Measurements from ENCODE around the gene SLC25A2.
"Not testable (repeated sequence)": the region's sequence is repeated elsewhere in the genome, so short reads cannot be mapped to it uniquely, and the experiment has no call there.

Gene SLC25A2

DNA sequence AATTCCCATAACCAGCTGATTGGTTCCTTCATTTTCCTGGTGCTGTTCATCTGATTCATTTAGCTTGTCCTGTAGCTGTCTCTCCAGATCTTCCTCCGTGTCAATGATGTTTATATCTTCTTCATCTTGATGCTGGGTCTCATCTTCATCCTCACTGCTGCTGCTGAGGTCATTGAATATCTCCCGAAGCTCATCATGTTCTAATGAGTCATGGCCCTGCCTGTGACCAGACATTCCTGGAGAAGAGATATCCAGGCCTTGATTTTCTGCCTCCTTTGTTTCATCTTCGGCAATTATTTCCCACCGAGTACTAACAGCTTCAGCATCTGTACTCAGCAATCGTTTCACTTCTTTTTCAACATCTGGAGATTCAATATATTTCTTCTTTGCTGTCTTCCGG is 15.4 kb upstream of the SLC25A2 start:
- Histone ChIP-seq H3K4me3 (ENCODE audit: low read depth, low read length) (no peak overlapping the region), H3K27me3 (ENCODE audit: insufficient read depth, low read depth, severe bottlenecking) (no peaks in the 10 kb centered on the region), H3K9me3 (ENCODE audit: severe bottlenecking) (peaks cover 29% of the 10 kb centered on the region), H3K27ac (no peak overlapping the region), H3K36me3 (peaks cover 39% of the 10 kb centered on the region)
- no peak for DNase-seq
- TF ChIP-seq CTCF (IDR thresholded peaks at IDR 0.05; ENCODE audit: low read depth, low read length), result no peak

DNA sequence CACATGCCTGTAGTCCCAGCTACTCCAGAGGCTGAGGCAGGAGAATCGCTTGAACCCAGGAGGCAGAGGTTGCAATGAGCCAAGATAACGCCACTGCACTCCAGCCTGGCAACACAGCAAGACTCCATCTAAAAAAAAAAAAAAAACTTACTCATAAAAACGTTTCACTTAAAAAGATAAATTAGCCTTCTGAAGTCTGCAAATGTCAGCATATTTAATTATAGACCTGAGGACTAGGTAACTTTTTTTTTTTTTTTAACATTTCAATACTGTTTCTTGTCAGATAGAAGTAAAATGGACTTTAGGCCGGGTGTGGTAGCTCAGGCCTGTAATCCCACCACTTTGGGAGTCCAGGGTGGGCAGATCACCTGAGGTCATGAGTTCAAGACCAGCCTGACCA is 13.1 kb upstream of the SLC25A2 start:
- H3K27ac ChIP-seq; H3K27me3 ChIP-seq (ENCODE audit: insufficient read depth, low read depth, severe bottlenecking); DNase-seq; H3K4me3 ChIP-seq (ENCODE audit: low read depth, low read length): not testable (repeated sequence)
- Histone ChIP-seq H3K36me3 (peaks cover 39% of the 10 kb centered on the region), H3K9me3 (ENCODE audit: severe bottlenecking) (peaks cover 29% of the 10 kb centered on the region)

DNA sequence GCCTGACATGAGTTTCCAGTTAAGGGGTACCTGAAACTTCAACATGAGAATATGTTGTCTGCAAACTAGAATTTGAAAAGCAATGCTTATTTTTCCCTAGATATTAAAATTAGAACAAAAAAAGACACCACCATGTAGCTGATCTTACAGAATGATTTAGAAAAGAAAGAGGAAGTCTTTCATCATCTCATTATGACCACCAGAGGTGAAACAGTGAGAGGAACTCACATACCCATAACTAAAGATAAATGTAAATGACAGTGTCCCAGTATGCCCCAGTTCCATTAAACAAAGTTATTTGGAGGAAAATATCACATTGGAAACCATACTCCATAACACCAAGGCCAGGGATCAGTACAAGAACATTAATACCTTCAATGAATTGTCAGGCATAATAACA is 9.9 kb upstream of the SLC25A2 start:
- Histone ChIP-seq H3K27me3 (ENCODE audit: insufficient read depth, low read depth, severe bottlenecking) (no peaks in the 10 kb centered on the region), H3K27ac (no peak overlapping the region), H3K4me3 (ENCODE audit: low read depth, low read length) (no peak overlapping the region), H3K36me3 (peaks cover 23% of the 10 kb centered on the region), H3K9me3 (ENCODE audit: severe bottlenecking) (peaks cover 11% of the 10 kb centered on the region)
- TF ChIP-seq CTCF (IDR thresholded peaks at IDR 0.05; ENCODE audit: low read depth, low read length), result no peak
- no peak for DNase-seq

- no peak for DNase-seq
- no peak for TF ChIP-seq CTCF (IDR thresholded peaks at IDR 0.05; ENCODE audit: low read depth, low read length)
- no peak overlapping the region for H3K27ac ChIP-seq
- H3K36me3 ChIP-seq, result no peaks in the 10 kb centered on the region
- H3K4me3 ChIP-seq (ENCODE audit: low read depth, low read length), result no peak overlapping the region
- no peaks in the 10 kb centered on the region for H3K27me3 ChIP-seq (ENCODE audit: insufficient read depth, low read depth, severe bottlenecking)
- peaks cover 2% of the 10 kb centered on the region for H3K9me3 ChIP-seq (ENCODE audit: severe bottlenecking)
Observed at GRCh38 chr5:141306630-141307029, 2.8 kb upstream of the SLC25A2 start.

DNA sequence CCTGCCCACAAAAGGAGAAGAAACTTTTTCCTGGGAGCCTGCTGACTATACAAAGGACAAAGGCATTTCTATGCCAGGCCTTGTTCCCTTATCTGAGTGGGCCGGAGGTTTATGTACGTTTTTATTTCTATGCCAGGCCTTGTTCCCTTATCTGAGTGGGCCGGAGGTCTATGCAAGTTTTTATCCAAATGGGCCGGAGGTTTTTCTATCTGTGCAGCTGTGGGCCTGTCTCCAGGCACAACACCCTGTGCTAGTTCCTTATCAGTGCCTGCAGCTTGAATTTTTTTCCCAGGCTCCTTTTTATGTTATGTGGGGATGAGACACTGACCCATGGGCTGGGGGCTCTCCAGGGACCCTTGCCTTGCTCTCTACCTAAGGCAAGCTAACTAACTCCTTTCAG is 5.5 kb downstream of the SLC25A2 start:
- Histone ChIP-seq H3K36me3 (no peaks in the 10 kb centered on the region), H3K9me3 (ENCODE audit: severe bottlenecking) (no peaks in the 10 kb centered on the region), H3K4me3 (ENCODE audit: low read depth, low read length) (no peak overlapping the region), H3K27me3 (ENCODE audit: insufficient read depth, low read depth, severe bottlenecking) (no peaks in the 10 kb centered on the region), H3K27ac (no peak overlapping the region)
- TF ChIP-seq CTCF (IDR thresholded peaks at IDR 0.05; ENCODE audit: low read depth, low read length), result no peak
- no peak for DNase-seq

DNA sequence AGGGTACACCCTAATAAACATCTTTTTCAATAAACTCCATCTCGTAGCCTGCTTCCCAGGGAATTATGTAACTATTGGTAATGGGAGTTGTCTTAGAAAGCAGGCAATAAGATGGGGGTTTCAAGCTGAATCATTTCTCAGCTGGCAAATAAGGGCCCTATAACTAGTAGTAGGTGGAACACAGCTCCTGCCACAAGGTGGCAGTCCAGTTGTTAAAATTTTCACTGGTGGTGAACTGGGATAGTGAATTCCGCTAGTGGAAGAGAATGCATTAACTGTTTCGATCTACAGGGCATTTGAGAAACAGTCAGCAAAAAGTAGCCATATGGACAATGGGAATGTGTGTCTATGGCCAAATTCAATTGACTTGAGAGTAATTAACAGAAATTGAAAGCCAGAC is 30.9 kb downstream of the SLC25A2 start:
- DNase-seq, result peak; percentile 41
- no peaks in the 10 kb centered on the region for H3K27me3 ChIP-seq (ENCODE audit: insufficient read depth, low read depth, severe bottlenecking)
- peak; percentile 60 for TF ChIP-seq CTCF (IDR thresholded peaks at IDR 0.05; ENCODE audit: low read depth, low read length)
- H3K27ac ChIP-seq, result no peak overlapping the region
- H3K36me3 ChIP-seq, result no peaks in the 10 kb centered on the region
- no peak overlapping the region for H3K4me3 ChIP-seq (ENCODE audit: low read depth, low read length)
- peaks cover 17% of the 10 kb centered on the region for H3K9me3 ChIP-seq (ENCODE audit: severe bottlenecking)

All from WERI-Rb-1 (cell line).